Nephron progenitor cell (in vitro differentiated cells): ENCODE results near the gene P2RY8.

ENCODE experiments used
- DNase-seq: peaks from one replicate; pipeline ENCODE4 v3.0.0; 2021
- H3K27ac Mint-ChIP-seq: 2 replicates; pipeline ENCODE4 v1.8.0; 2021; ENCODE audit warnings: mild to moderate bottlenecking, moderate library complexity, mixed read lengths
- H3K27me3 Mint-ChIP-seq: 2 replicates; pipeline ENCODE4 v1.8.0; 2021; ENCODE audit warnings: mild to moderate bottlenecking, low read depth, mixed read lengths; ENCODE audit not compliant: poor library complexity
- H3K36me3 Mint-ChIP-seq: 2 replicates; pipeline ENCODE4 v1.8.0; 2021; ENCODE audit warnings: low read depth, mixed read lengths
- H3K4me1 Mint-ChIP-seq: 2 replicates; pipeline ENCODE4 v1.8.0; 2021; ENCODE audit warnings: mixed read lengths
- H3K4me3 Mint-ChIP-seq: 2 replicates; pipeline ENCODE4 v1.8.0; 2021; ENCODE audit warnings: mild to moderate bottlenecking, moderate library complexity, mixed read lengths
- H3K9me3 Mint-ChIP-seq: 2 replicates; pipeline ENCODE4 v1.8.0; 2021; ENCODE audit warnings: mild to moderate bottlenecking, moderate library complexity, mixed read lengths
- CTCF ChIP-seq: fragments of 200-600 bp; sonication (generic); IDR thresholded peaks from 2 replicates; pipeline ENCODE4 v1.5.0; 2021; ENCODE audit warnings: antibody characterized with exemption

Gene P2RY8

GRCh38 chrX:1502853-1503252, 34.1 kb downstream of the P2RY8 start:
- Mint-ChIP-seq H3K4me1 (no peaks in the 10 kb centered on the region), H3K27ac (no peak overlapping the region), H3K9me3 (no peaks in the 10 kb centered on the region), H3K4me3 (no peak overlapping the region), H3K36me3 (no peaks in the 10 kb centered on the region), H3K27me3 (peaks cover 3% of the 10 kb centered on the region)
- no peak for TF ChIP-seq CTCF
- DNase-seq = no peak

- no peak for DNase-seq
- TF ChIP-seq CTCF = no peak
- no peak overlapping the region for H3K27ac Mint-ChIP-seq
- no peak overlapping the region for H3K4me3 Mint-ChIP-seq
- peaks cover 3% of the 10 kb centered on the region for H3K27me3 Mint-ChIP-seq
- H3K4me1 Mint-ChIP-seq = no peaks in the 10 kb centered on the region
- H3K36me3 Mint-ChIP-seq = no peaks in the 10 kb centered on the region
- H3K9me3 Mint-ChIP-seq = no peaks in the 10 kb centered on the region
Observed at GRCh38 chrX:1502241-1502640, 34.7 kb downstream of the P2RY8 start.

GRCh38 chrX:1500701-1501624, 36.0 kb downstream of the P2RY8 start:
- DNase-seq = no peak
- Mint-ChIP-seq H3K27ac (no peak overlapping the region), H3K4me3 (no peak overlapping the region), H3K36me3 (no peaks in the 10 kb centered on the region), H3K27me3 (peaks cover 3% of the 10 kb centered on the region), H3K4me1 (peaks cover 4% of the 10 kb centered on the region), H3K9me3 (no peaks in the 10 kb centered on the region)
- TF ChIP-seq CTCF = no peak

GRCh38 chrX:1496076-1496475, 40.9 kb downstream of the P2RY8 start:
- TF ChIP-seq CTCF = no peak
- H3K27ac Mint-ChIP-seq = peak overlapping the region; percentile 54
- H3K27me3 Mint-ChIP-seq = peaks cover 12% of the 10 kb centered on the region
- peaks cover 13% of the 10 kb centered on the region for H3K9me3 Mint-ChIP-seq
- DNase-seq = no peak
- no peaks in the 10 kb centered on the region for H3K36me3 Mint-ChIP-seq
- H3K4me3 Mint-ChIP-seq = no peak overlapping the region
- H3K4me1 Mint-ChIP-seq = peaks cover 11% of the 10 kb centered on the region

- no peak for TF ChIP-seq CTCF
- Mint-ChIP-seq H3K27ac (no peak overlapping the region), H3K4me3 (no peak overlapping the region), H3K9me3 (peaks cover 20% of the 10 kb centered on the region), H3K36me3 (no peaks in the 10 kb centered on the region), H3K27me3 (peaks cover 12% of the 10 kb centered on the region), H3K4me1 (peaks cover 11% of the 10 kb centered on the region)
- no peak for DNase-seq
Observed at GRCh38 chrX:1493877-1494510, 43.0 kb downstream of the P2RY8 start.
